ENCODE data around the gene KCNT1.

The KCNT1 gene

GRCh38 chr9:135820661-135821060, 118.7 kb downstream of the KCNT1 start:
- DNase-seq (ENCODE audit: low read depth in 2 of 2): no peak

GRCh38 chr9:135821116-135821515, 119.1 kb downstream of the KCNT1 start:
- DNase-seq (ENCODE audit: low read depth in 2 of 2): no peak

GRCh38 chr9:135821733-135822373, 119.9 kb downstream of the KCNT1 start:
- no peak for DNase-seq (ENCODE audit: low read depth in 2 of 2)

- DNase-seq (ENCODE audit: low read depth in 2 of 2): no peak
Observed at GRCh38 chr9:135822374-135822755, 120.4 kb downstream of the KCNT1 start.

- DNase-seq (ENCODE audit: low read depth in 2 of 2): no peak
Observed at GRCh38 chr9:135823036-135823435, 121.1 kb downstream of the KCNT1 start.

GRCh38 chr9:135825435-135826187, 123.6 kb downstream of the KCNT1 start:
- no peak for DNase-seq (ENCODE audit: low read depth in 2 of 2)

- no peak for DNase-seq (ENCODE audit: low read depth in 2 of 2)
Observed at GRCh38 chr9:135826188-135826545, 124.2 kb downstream of the KCNT1 start.

- no peak for DNase-seq (ENCODE audit: low read depth in 2 of 2)
Observed at GRCh38 chr9:135827301-135827700, 125.3 kb downstream of the KCNT1 start.

GRCh38 chr9:135827866-135828580, 126.0 kb downstream of the KCNT1 start:
- no peak for DNase-seq (ENCODE audit: low read depth in 2 of 2)

GRCh38 chr9:135828656-135829055, 126.7 kb downstream of the KCNT1 start:
- no peak for DNase-seq (ENCODE audit: low read depth in 2 of 2)

- no peak for DNase-seq (ENCODE audit: low read depth in 2 of 2)
Observed at GRCh38 chr9:135830496-135830895, 128.5 kb downstream of the KCNT1 start.

- DNase-seq (ENCODE audit: low read depth in 2 of 2): no peak
Observed at GRCh38 chr9:135833864-135834263, 131.9 kb downstream of the KCNT1 start.

- DNase-seq (ENCODE audit: low read depth in 2 of 2): no peak
Observed at GRCh38 chr9:135835131-135835530, 133.1 kb downstream of the KCNT1 start.

- DNase-seq (ENCODE audit: low read depth in 2 of 2): no peak
Observed at GRCh38 chr9:135839516-135839915, 137.5 kb downstream of the KCNT1 start.

GRCh38 chr9:135840107-135840506, 138.1 kb downstream of the KCNT1 start:
- no peak for DNase-seq (ENCODE audit: low read depth in 2 of 2)

- no peak for DNase-seq (ENCODE audit: low read depth in 2 of 2)
Observed at GRCh38 chr9:135840539-135840938, 138.6 kb downstream of the KCNT1 start.
